H1 (cell line): ENCODE results near the gene RCAN3.
"Not testable (repeated sequence)": the region's sequence is repeated elsewhere in the genome, so short reads cannot be mapped to it uniquely, and the experiment has no call there.

Experiments used
- CBX8 ChIP-seq: fragments of 300-800, 300-1000 bp; sonication (generic); IDR thresholded peaks from 2 replicates; pipeline ENCODE4 v1.7.1; 2016; ENCODE audit warnings: low read depth, low read length, borderline replicate concordance
- CTCF ChIP-seq, 3 experiments: IDR thresholded peaks; 1 replicate in 2 of 3; 2 replicates in 1 of 3; pipeline versions ENCODE4 v1.5.1 to v1.6.1; 2011; ENCODE audit warnings: low read length in 3 of 3, mild to moderate bottlenecking in 3 of 3, inconsistent platforms in 2 of 3, low read depth in 1 of 3, moderate library complexity in 1 of 3; ENCODE audit not compliant: insufficient read depth in 1 of 3; ENCODE audit errors: control extremely low read depth in 1 of 3
- EP300 ChIP-seq, 2 experiments: IDR thresholded peaks; 1 replicate in 1 of 2; 2 replicates in 1 of 2; pipeline ENCODE4 v1.6.1; 2011 to 2012; ENCODE audit warnings: low read depth in 2 of 2, low read length in 2 of 2, mild to moderate bottlenecking in 2 of 2, borderline replicate concordance in 1 of 2, inconsistent platforms in 1 of 2, moderate library complexity in 1 of 2
- EZH2 ChIP-seq: fragments of 200-600 bp; sonication (generic); IDR thresholded peaks from 2 replicates; pipeline ENCODE4 v1.7.1; 2012; ENCODE audit warnings: low read depth, mild to moderate bottlenecking, moderate library complexity, low read length, inconsistent platforms; ENCODE audit not compliant: severe bottlenecking
- GABPA ChIP-seq: IDR thresholded peaks from 2 replicates; pipeline ENCODE4 v1.6.1; 2011; ENCODE audit warnings: mild to moderate bottlenecking, low read length, moderate library complexity, borderline replicate concordance; ENCODE audit not compliant: insufficient read depth
- HDAC6 ChIP-seq: IDR thresholded peaks from one replicate; pipeline ENCODE4 v1.7.1; 2012; ENCODE audit warnings: low read depth, mild to moderate bottlenecking, inconsistent platforms, low read length, moderate library complexity
- KDM4A ChIP-seq: IDR thresholded peaks from one replicate; pipeline ENCODE4 v1.7.1; 2012; ENCODE audit warnings: low read depth, mild to moderate bottlenecking, moderate library complexity, low read length, inconsistent platforms; ENCODE audit not compliant: severe bottlenecking
- MAFK ChIP-seq: IDR thresholded peaks from 2 replicates; pipeline ENCODE4 v1.6.1; 2012; ENCODE audit warnings: low read depth, mild to moderate bottlenecking, improper control_type of control experiment, low read length
- PHF8 ChIP-seq: fragments of 200-600 bp; sonication (generic); conservative IDR thresholded peaks from 2 replicates; pipeline ENCODE4 v1.7.1; 2012; ENCODE audit warnings: low read depth, mild to moderate bottlenecking, inconsistent platforms, low read length, moderate library complexity
- POLR2AphosphoS5 ChIP-seq: IDR thresholded peaks from 2 replicates; pipeline ENCODE4 v1.6.1; 2011; ENCODE audit warnings: low read depth, low read length
- RFX5 ChIP-seq: IDR thresholded peaks from 2 replicates; pipeline ENCODE4 v1.6.1; 2011; ENCODE audit warnings: low read depth, low read length, improper control_type of control experiment, borderline replicate concordance
- SIX5 ChIP-seq: IDR thresholded peaks from 2 replicates; pipeline ENCODE4 v1.6.1; 2011; ENCODE audit warnings: mild to moderate bottlenecking, low read depth, low read length
- SP1 ChIP-seq: IDR thresholded peaks from 2 replicates; pipeline ENCODE4 v1.6.1; 2011; ENCODE audit warnings: low read depth, low read length
- SP4 ChIP-seq: IDR thresholded peaks from 2 replicates; pipeline ENCODE4 v1.6.1; 2012; ENCODE audit warnings: low read length, inconsistent platforms

- TF ChIP-seq EZH2; CTCF (IDR thresholded peaks at IDR 0.05; ENCODE audit: control extremely low read depth in 1 of 3, insufficient read depth in 1 of 3, low read depth in 1 of 3, low read length in 3 of 3); SIX5; MAFK; KDM4A; SP1; SP4; POLR2AphosphoS5; HDAC6; RFX5; CBX8; EP300 (IDR thresholded peaks at IDR 0.05; ENCODE audit: borderline replicate concordance in 1 of 2, low read depth in 2 of 2, low read length in 2 of 2); GABPA; PHF8: not testable (repeated sequence)
Observed at GRCh38 chr1:24488159-24488558, 14.5 kb upstream of the RCAN3 start.
